Choroid plexus epithelial cell (primary cell): ENCODE measurements around the gene SELENOP.
A peak's percentile ranks its signal among the peaks of the same experiment; 100 is the strongest.

Experiments
- DNase-seq: peaks from one replicate; pipeline ENCODE4 v3.0.0-alpha.2; 2010; ENCODE audit warnings: low read depth
- H3K4me3 ChIP-seq: 2 replicates; pipeline ENCODE4 v1.5.1; 2011; ENCODE audit warnings: low read depth, mild to moderate bottlenecking, control low read depth, low read length, moderate library complexity
- CTCF ChIP-seq: conservative IDR thresholded peaks from 2 replicates; pipeline ENCODE4 v1.5.1; 2011; ENCODE audit warnings: low read depth, mild to moderate bottlenecking, control low read depth, inconsistent platforms, low read length, moderate library complexity

Gene SELENOP

GRCh38 chr5:42812620-42813019, 928 bp upstream of the SELENOP start:
- no peak for TF ChIP-seq CTCF
- H3K4me3 ChIP-seq, result no peak overlapping the region

GRCh38 chr5:42810834-42811590, 680 bp downstream of the SELENOP start:
- TF ChIP-seq CTCF, result no peak
- peak overlapping the region; percentile 32 for H3K4me3 ChIP-seq
- DNase-seq, result peak; percentile 9

More at GRCh38 chr5:42812620-42813019, 928 bp upstream of the SELENOP start:
- DNase-seq, result no peak

GRCh38 chr5:42808888-42809611, 2.6 kb downstream of the SELENOP start:
- no peak overlapping the region for H3K4me3 ChIP-seq
- no peak for TF ChIP-seq CTCF
- DNase-seq, result no peak

- peak; percentile 7 for DNase-seq
- TF ChIP-seq CTCF, result peak; percentile 1
- H3K4me3 ChIP-seq, result no peak overlapping the region
These were observed 3.8 kb downstream of the SELENOP start for GRCh38 chr5:42807722-42808447.

- no peak for TF ChIP-seq CTCF
- no peak for DNase-seq
- H3K4me3 ChIP-seq, result no peak overlapping the region
These were observed 4.9 kb downstream of the SELENOP start for GRCh38 chr5:42806701-42807262.

- no peak for DNase-seq
- TF ChIP-seq CTCF, result no peak
- no peak overlapping the region for H3K4me3 ChIP-seq
These were observed 5.5 kb downstream of the SELENOP start for GRCh38 chr5:42806004-42806700.
